CD8-positive, alpha-beta memory T cell (primary cell): Measurements from ENCODE around the gene TRMT44. TPM values are rescaled to one million over a fixed set of nuclear protein-coding genes. Genes with fewer than 3 reads are reported as not detected.
A peak's percentile ranks its signal among the peaks of the same experiment; 100 is the strongest.
"Not testable (repeated sequence)": the region's sequence is repeated elsewhere in the genome, so short reads cannot be mapped to it uniquely, and the experiment has no call there.

Source experiments
- CTCF ChIA-PET: fragments of 350-600 bp; sonication (Branson Sonifier 250); formaldehyde crosslinking; loops from one replicate; lab custom pipeline; 2021; ENCODE audit warnings: antibody characterized with exemption; lab: Charles Lee
- POLR2A ChIA-PET: fragments of 350-600 bp; sonication (Branson Sonifier 250); formaldehyde crosslinking; loops from one replicate; lab custom pipeline; 2021; ENCODE audit warnings: antibody characterized with exemption; lab: Charles Lee
- DNase-seq, 5 donors: peaks; one replicate each; pipeline versions ENCODE4 v3.0.0 to v3.0.0-alpha.2; 2020 to 2022; ENCODE audit warnings: mixed read lengths in 1 of 5
- H3K27ac ChIP-seq: one replicate; pipeline ENCODE4 v1.7.0; 2013; ENCODE audit warnings: low read depth, mild to moderate bottlenecking, low read length, moderate library complexity
- H3K27me3 ChIP-seq: 2 replicates; pipeline ENCODE4 v1.7.0; 2013; ENCODE audit warnings: low read length, mild to moderate bottlenecking; ENCODE audit not compliant: insufficient read depth, poor library complexity, severe bottlenecking
- H3K36me3 ChIP-seq: 2 replicates; pipeline ENCODE4 v1.7.0; 2013; ENCODE audit warnings: mild to moderate bottlenecking, low read length, moderate library complexity; ENCODE audit not compliant: insufficient read depth
- H3K4me1 ChIP-seq: 2 replicates; pipeline ENCODE4 v1.7.0; 2013; ENCODE audit warnings: mild to moderate bottlenecking, low read length, moderate library complexity; ENCODE audit not compliant: insufficient read depth
- H3K4me3 ChIP-seq: 2 replicates; pipeline ENCODE4 v1.7.0; 2013; ENCODE audit warnings: mild to moderate bottlenecking, low read length
- H3K9me3 ChIP-seq: 2 replicates; pipeline ENCODE4 v1.7.0; 2013; ENCODE audit warnings: mild to moderate bottlenecking, low read length
- H3K27ac Mint-ChIP-seq, 8 donors: one replicate each; pipeline ENCODE4 v1.8.0; 2020 to 2021; ENCODE audit warnings: mixed read lengths in 8 of 8, mild to moderate bottlenecking in 6 of 8, inconsistent platforms in 3 of 8, moderate library complexity in 3 of 8
- H3K27me3 Mint-ChIP-seq, 2 donors: one replicate each; pipeline ENCODE4 v1.8.0; 2020 to 2021; ENCODE audit warnings: mixed read lengths in 2 of 2, mild to moderate bottlenecking in 1 of 2, moderate library complexity in 1 of 2
- H3K36me3 Mint-ChIP-seq, 3 donors: one replicate each; pipeline ENCODE4 v1.8.0; 2020 to 2021; ENCODE audit warnings: mixed read lengths in 3 of 3, inconsistent platforms in 1 of 3, mild to moderate bottlenecking in 1 of 3
- H3K4me1 Mint-ChIP-seq, 3 donors: one replicate each; pipeline ENCODE4 v1.8.0; 2020 to 2021; ENCODE audit warnings: mixed read lengths in 3 of 3, inconsistent platforms in 1 of 3, mild to moderate bottlenecking in 1 of 3
- H3K4me3 Mint-ChIP-seq, 7 donors: one replicate each; pipeline ENCODE4 v1.8.0; 2020 to 2021; ENCODE audit warnings: mixed read lengths in 7 of 7, mild to moderate bottlenecking in 6 of 7, moderate library complexity in 4 of 7, inconsistent platforms in 2 of 7
- H3K9me3 Mint-ChIP-seq, 5 donors: one replicate each; pipeline ENCODE4 v1.8.0; 2020 to 2022; ENCODE audit warnings: mixed read lengths in 5 of 5, mild to moderate bottlenecking in 3 of 5, moderate library complexity in 2 of 5, inconsistent platforms in 1 of 5
- polyA plus RNA-seq: library from polyadenylated mRNA; unstranded; fragments of 300-500 nt; fragmentation: Illumina TruSeq; gene quantifications from one replicate; pipeline ENCODE4 v1.2.3, GENCODE V29; 2021
- total RNA-seq, 2 experiments: library from RNA; stranded (reverse); gene quantifications; one replicate each; pipeline ENCODE4 v1.2.3, GENCODE V29; 2021

Gene TRMT44
- total and polyA plus RNA-seq, 3 experiments from 2014 or later = 13.8 to 25.6 (median 25.2) TPM

- no peak for DNase-seq
- H3K27ac Mint-ChIP-seq = no peak overlapping the region
- no peaks in the 10 kb centered on the region for H3K4me1 ChIP-seq
- no peaks in the 10 kb centered on the region for H3K9me3 ChIP-seq
- no peaks in the 10 kb centered on the region for H3K4me1 Mint-ChIP-seq
- H3K27me3 ChIP-seq = no peaks in the 10 kb centered on the region
- no peak overlapping the region for H3K27ac ChIP-seq
- H3K36me3 ChIP-seq = no peaks in the 10 kb centered on the region
- POLR2A ChIA-PET = no interaction called here
- H3K27me3 Mint-ChIP-seq = peaks cover 0 to 5% of the 10 kb centered on the region in 2 donors
- no peak overlapping the region for H3K4me3 ChIP-seq
- H3K36me3 Mint-ChIP-seq = peaks cover 0 to 8% (median 0%) of the 10 kb centered on the region in 3 donors
- no peak overlapping the region for H3K4me3 Mint-ChIP-seq
- peaks cover 0 to 12% (median 5%) of the 10 kb centered on the region in 5 donors for H3K9me3 Mint-ChIP-seq
- CTCF ChIA-PET = no interaction called here
Measured at GRCh38 chr4:8509311-8509950, 68.9 kb downstream of the TRMT44 start.

- H3K27ac ChIP-seq = no peak overlapping the region
- Mint-ChIP-seq H3K4me3 (peak overlapping the region in 1 of 7 donors; percentile 24), H3K27ac (no peak overlapping the region), H3K27me3 (peaks cover 0 to 5% of the 10 kb centered on the region in 2 donors), H3K9me3 (peaks cover 0 to 12% (median 5%) of the 10 kb centered on the region in 5 donors), H3K36me3 (peaks cover 0 to 8% (median 0%) of the 10 kb centered on the region in 3 donors), H3K4me1 (no peaks in the 10 kb centered on the region)
- no peaks in the 10 kb centered on the region for H3K9me3 ChIP-seq
- POLR2A ChIA-PET = no interaction called here
- no peaks in the 10 kb centered on the region for H3K27me3 ChIP-seq
- CTCF ChIA-PET = no interaction called here
- H3K4me1 ChIP-seq = no peaks in the 10 kb centered on the region
- DNase-seq = no peak
- H3K36me3 ChIP-seq = no peaks in the 10 kb centered on the region
- no peak overlapping the region for H3K4me3 ChIP-seq
Measured at GRCh38 chr4:8510191-8510590, 69.6 kb downstream of the TRMT44 start.

- Mint-ChIP-seq H3K27ac (peak overlapping the region in 2 of 8 donors; percentile 41 to 68), H3K27me3 (peaks cover 0 to 4% of the 10 kb centered on the region in 2 donors), H3K36me3 (peaks cover 0 to 8% (median 0%) of the 10 kb centered on the region in 3 donors), H3K9me3 (peaks cover 0 to 12% (median 5%) of the 10 kb centered on the region in 5 donors), H3K4me3 (peak overlapping the region in 1 of 7 donors; percentile 24), H3K4me1 (no peaks in the 10 kb centered on the region)
- Histone ChIP-seq H3K27me3 (no peaks in the 10 kb centered on the region), H3K9me3 (no peaks in the 10 kb centered on the region), H3K4me1 (no peaks in the 10 kb centered on the region), H3K27ac (no peak overlapping the region), H3K4me3 (no peak overlapping the region), H3K36me3 (no peaks in the 10 kb centered on the region)
- no peak for DNase-seq
- POLR2A ChIA-PET = no interaction called here
- CTCF ChIA-PET = no interaction called here
Measured at GRCh38 chr4:8510611-8511285, 70.2 kb downstream of the TRMT44 start.

- no peaks in the 10 kb centered on the region for H3K36me3 ChIP-seq
- no peaks in the 10 kb centered on the region for H3K4me1 Mint-ChIP-seq
- POLR2A ChIA-PET = no interaction called here
- H3K27ac Mint-ChIP-seq = no peak overlapping the region
- no peaks in the 10 kb centered on the region for H3K9me3 ChIP-seq
- no peak overlapping the region for H3K27ac ChIP-seq
- peaks cover 0 to 12% (median 5%) of the 10 kb centered on the region in 5 donors for H3K9me3 Mint-ChIP-seq
- peaks cover 0 to 8% (median 0%) of the 10 kb centered on the region in 3 donors for H3K36me3 Mint-ChIP-seq
- no peak for DNase-seq
- no peak overlapping the region for H3K4me3 ChIP-seq
- H3K27me3 Mint-ChIP-seq = peaks cover 0 to 4% of the 10 kb centered on the region in 2 donors
- no peaks in the 10 kb centered on the region for H3K4me1 ChIP-seq
- no peak overlapping the region for H3K4me3 Mint-ChIP-seq
- no peaks in the 10 kb centered on the region for H3K27me3 ChIP-seq
- CTCF ChIA-PET = no interaction called here
Measured at GRCh38 chr4:8512510-8512909, 71.9 kb downstream of the TRMT44 start.

- DNase-seq, H3K4me3 Mint-ChIP-seq, H3K4me3 ChIP-seq, H3K27me3 Mint-ChIP-seq, H3K36me3 Mint-ChIP-seq, H3K9me3 ChIP-seq, POLR2A ChIA-PET, H3K27ac ChIP-seq, H3K27ac Mint-ChIP-seq, CTCF ChIA-PET, H3K36me3 ChIP-seq, H3K4me1 Mint-ChIP-seq, H3K4me1 ChIP-seq, H3K27me3 ChIP-seq: not testable (repeated sequence)
- H3K9me3 Mint-ChIP-seq = peaks cover 0 to 12% (median 5%) of the 10 kb centered on the region in 5 donors
Measured at GRCh38 chr4:8513080-8513479, 72.5 kb downstream of the TRMT44 start.

GRCh38 chr4:8513931-8514330 is 73.4 kb downstream of the TRMT44 start:
- no peak overlapping the region for H3K27ac Mint-ChIP-seq
- ChIA-PET POLR2A (no interaction called here), CTCF (no interaction called here)
- H3K4me1 Mint-ChIP-seq = no peaks in the 10 kb centered on the region
- DNase-seq = no peak
- no peak overlapping the region for H3K4me3 Mint-ChIP-seq
- Histone ChIP-seq H3K4me1 (no peaks in the 10 kb centered on the region), H3K4me3 (no peak overlapping the region), H3K27me3 (no peaks in the 10 kb centered on the region), H3K27ac (no peak overlapping the region), H3K36me3 (no peaks in the 10 kb centered on the region), H3K9me3 (no peaks in the 10 kb centered on the region)
- peaks cover 0 to 12% (median 5%) of the 10 kb centered on the region in 5 donors for H3K9me3 Mint-ChIP-seq
- peaks cover 0 to 4% of the 10 kb centered on the region in 2 donors for H3K27me3 Mint-ChIP-seq
- peaks cover 0 to 8% (median 0%) of the 10 kb centered on the region in 3 donors for H3K36me3 Mint-ChIP-seq

GRCh38 chr4:8514391-8514790 is 73.8 kb downstream of the TRMT44 start:
- DNase-seq = no peak
- Histone ChIP-seq H3K27ac (no peak overlapping the region), H3K4me1 (no peaks in the 10 kb centered on the region), H3K36me3 (no peaks in the 10 kb centered on the region), H3K27me3 (no peaks in the 10 kb centered on the region), H3K9me3 (no peaks in the 10 kb centered on the region), H3K4me3 (no peak overlapping the region)
- H3K4me3 Mint-ChIP-seq = no peak overlapping the region
- peaks cover 0 to 12% (median 5%) of the 10 kb centered on the region in 5 donors for H3K9me3 Mint-ChIP-seq
- POLR2A ChIA-PET = no interaction called here
- CTCF ChIA-PET = no interaction called here
- H3K4me1 Mint-ChIP-seq = no peaks in the 10 kb centered on the region
- peaks cover 0 to 8% (median 0%) of the 10 kb centered on the region in 3 donors for H3K36me3 Mint-ChIP-seq
- H3K27ac Mint-ChIP-seq = no peak overlapping the region
- H3K27me3 Mint-ChIP-seq = peaks cover 0 to 4% of the 10 kb centered on the region in 2 donors

- POLR2A ChIA-PET = no interaction called here
- no peaks in the 10 kb centered on the region for H3K36me3 ChIP-seq
- Mint-ChIP-seq H3K36me3 (peaks cover 0 to 8% (median 0%) of the 10 kb centered on the region in 3 donors), H3K9me3 (peaks cover 2 to 17% (median 7%) of the 10 kb centered on the region in 5 donors), H3K4me3 (no peak overlapping the region), H3K4me1 (no peaks in the 10 kb centered on the region), H3K27ac (no peak overlapping the region), H3K27me3 (peaks cover 0 to 6% of the 10 kb centered on the region in 2 donors)
- H3K27me3 ChIP-seq = no peaks in the 10 kb centered on the region
- CTCF ChIA-PET = no interaction called here
- H3K27ac ChIP-seq = no peak overlapping the region
- DNase-seq = no peak
- H3K9me3 ChIP-seq = no peaks in the 10 kb centered on the region
- no peak overlapping the region for H3K4me3 ChIP-seq
- H3K4me1 ChIP-seq = no peaks in the 10 kb centered on the region
Measured at GRCh38 chr4:8515316-8516060, 74.9 kb downstream of the TRMT44 start.
